NOMO-1 treated with dmso at 0.1 percent for 144 hours (cell line): ENCODE measurements around the gene TNFAIP6.
"Not testable (repeated sequence)": the region's sequence is repeated elsewhere in the genome, so short reads cannot be mapped to it uniquely, and the experiment has no call there.

Experiments
- DNase-seq: peaks from one replicate; lab custom pipeline; 2025; ENCODE audit not compliant: unreplicated experiment; lab: John Stamatoyannopoulos, UW

Gene TNFAIP6

DNA sequence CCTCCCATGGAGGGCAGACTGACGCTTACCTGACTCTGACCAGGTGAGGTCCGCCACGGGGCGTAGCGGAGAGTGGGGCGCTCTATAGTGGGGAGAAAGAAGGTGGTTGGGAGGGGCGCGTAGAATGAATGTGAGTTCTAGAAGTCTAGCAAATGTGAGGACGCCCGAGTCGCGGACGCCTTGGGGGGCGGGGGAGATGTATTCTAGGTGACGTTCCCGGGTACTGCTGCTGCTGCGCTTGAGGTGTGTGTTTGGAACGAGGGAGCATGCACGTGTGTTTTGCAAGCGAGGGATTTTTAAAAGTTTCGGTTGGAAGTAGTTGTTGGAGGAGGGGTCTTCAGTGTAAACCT is 53.1 kb downstream of the TNFAIP6 start:
- peak; percentile 13 for DNase-seq

- no peak for DNase-seq
These were observed 60.3 kb downstream of the TNFAIP6 start for GRCh38 chr2:151417650-151418049.

GRCh38 chr2:151421681-151422080 is 64.3 kb downstream of the TNFAIP6 start:
- DNase-seq = not testable (repeated sequence)

- no peak for DNase-seq
These were observed 65.6 kb downstream of the TNFAIP6 start for GRCh38 chr2:151422917-151423439.

DNA sequence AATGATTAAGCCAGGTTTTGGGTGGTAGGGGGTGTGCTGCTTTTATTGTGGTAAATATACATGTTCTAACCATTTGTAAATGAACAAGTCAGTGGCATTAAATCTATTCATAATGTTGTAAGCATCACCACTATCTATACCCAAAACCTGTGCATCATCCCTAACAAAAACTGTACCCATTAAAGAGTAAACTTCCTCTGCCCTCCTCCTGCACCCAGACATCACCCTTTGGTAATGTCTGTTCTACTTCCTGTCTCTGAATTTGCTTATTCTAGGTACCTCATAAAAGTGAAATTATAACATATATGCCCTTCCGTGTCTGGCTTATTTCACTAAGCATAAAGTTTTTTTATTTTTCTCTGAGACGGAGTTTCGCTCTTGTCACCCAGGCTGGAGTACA is 66.4 kb downstream of the TNFAIP6 start:
- no peak for DNase-seq
